Measurements from ENCODE around the gene ZCCHC14. TPM values are rescaled to one million over a fixed set of nuclear protein-coding genes. Genes with fewer than 3 reads are reported as not detected.

Gene ZCCHC14
- total and polyA plus RNA-seq, 2 of the 13 experiments (the other 11 are each of a cell fraction or from before 2014, with no cell fraction given) = 12.4 to 12.5 TPM

- TF ChIP-seq, protein P1, sequence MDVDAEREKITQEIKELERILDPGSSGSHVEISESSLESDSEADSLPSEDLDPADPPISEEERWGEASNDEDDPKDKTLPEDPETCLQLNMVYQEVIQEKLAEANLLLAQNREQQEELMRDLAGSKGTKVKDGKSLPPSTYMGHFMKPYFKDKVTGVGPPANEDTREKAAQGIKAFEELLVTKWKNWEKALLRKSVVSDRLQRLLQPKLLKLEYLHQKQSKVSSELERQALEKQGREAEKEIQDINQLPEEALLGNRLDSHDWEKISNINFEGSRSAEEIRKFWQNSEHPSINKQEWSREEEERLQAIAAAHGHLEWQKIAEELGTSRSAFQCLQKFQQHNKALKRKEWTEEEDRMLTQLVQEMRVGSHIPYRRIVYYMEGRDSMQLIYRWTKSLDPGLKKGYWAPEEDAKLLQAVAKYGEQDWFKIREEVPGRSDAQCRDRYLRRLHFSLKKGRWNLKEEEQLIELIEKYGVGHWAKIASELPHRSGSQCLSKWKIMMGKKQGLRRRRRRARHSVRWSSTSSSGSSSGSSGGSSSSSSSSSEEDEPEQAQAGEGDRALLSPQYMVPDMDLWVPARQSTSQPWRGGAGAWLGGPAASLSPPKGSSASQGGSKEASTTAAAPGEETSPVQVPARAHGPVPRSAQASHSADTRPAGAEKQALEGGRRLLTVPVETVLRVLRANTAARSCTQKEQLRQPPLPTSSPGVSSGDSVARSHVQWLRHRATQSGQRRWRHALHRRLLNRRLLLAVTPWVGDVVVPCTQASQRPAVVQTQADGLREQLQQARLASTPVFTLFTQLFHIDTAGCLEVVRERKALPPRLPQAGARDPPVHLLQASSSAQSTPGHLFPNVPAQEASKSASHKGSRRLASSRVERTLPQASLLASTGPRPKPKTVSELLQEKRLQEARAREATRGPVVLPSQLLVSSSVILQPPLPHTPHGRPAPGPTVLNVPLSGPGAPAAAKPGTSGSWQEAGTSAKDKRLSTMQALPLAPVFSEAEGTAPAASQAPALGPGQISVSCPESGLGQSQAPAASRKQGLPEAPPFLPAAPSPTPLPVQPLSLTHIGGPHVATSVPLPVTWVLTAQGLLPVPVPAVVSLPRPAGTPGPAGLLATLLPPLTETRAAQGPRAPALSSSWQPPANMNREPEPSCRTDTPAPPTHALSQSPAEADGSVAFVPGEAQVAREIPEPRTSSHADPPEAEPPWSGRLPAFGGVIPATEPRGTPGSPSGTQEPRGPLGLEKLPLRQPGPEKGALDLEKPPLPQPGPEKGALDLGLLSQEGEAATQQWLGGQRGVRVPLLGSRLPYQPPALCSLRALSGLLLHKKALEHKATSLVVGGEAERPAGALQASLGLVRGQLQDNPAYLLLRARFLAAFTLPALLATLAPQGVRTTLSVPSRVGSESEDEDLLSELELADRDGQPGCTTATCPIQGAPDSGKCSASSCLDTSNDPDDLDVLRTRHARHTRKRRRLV (CRISPR knock-in tag; IDR thresholded peaks at IDR 0.05) = no peak
- TF ChIP-seq CBX2 (IDR thresholded peaks at IDR 0.05; ENCODE audit: low read depth, low read length) = no peak
- no peak for TF ChIP-seq CBX2 (CRISPR knock-in tag; IDR thresholded peaks at IDR 0.05; ENCODE audit: low read depth)
- TF ChIP-seq SIX1 (CRISPR knock-in tag; IDR thresholded peaks at IDR 0.05; ENCODE audit: borderline replicate concordance) = peak; percentile 43; the same call in 1 of the 2 replicates
- no peak for TF ChIP-seq FOXP1 (IDR thresholded peaks at IDR 0.05)
- TF ChIP-seq FOXP1 (CRISPR knock-in tag; IDR thresholded peaks at IDR 0.05) = peak; percentile 56
- TF ChIP-seq, protein P2, sequence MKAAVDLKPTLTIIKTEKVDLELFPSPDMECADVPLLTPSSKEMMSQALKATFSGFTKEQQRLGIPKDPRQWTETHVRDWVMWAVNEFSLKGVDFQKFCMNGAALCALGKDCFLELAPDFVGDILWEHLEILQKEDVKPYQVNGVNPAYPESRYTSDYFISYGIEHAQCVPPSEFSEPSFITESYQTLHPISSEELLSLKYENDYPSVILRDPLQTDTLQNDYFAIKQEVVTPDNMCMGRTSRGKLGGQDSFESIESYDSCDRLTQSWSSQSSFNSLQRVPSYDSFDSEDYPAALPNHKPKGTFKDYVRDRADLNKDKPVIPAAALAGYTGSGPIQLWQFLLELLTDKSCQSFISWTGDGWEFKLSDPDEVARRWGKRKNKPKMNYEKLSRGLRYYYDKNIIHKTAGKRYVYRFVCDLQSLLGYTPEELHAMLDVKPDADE (CRISPR knock-in tag; IDR thresholded peaks at IDR 0.05) = no peak
- TF ChIP-seq EP300 (IDR thresholded peaks at IDR 0.05; ENCODE audit: low read depth in 2 of 2, low read length in 2 of 2) = peak in 1 of 2 experiments; percentile 70; a peak in 3 of 4 replicates
- peak; percentile 74 for TF ChIP-seq EP300 (CRISPR knock-in tag; IDR thresholded peaks at IDR 0.05; ENCODE audit: borderline replicate concordance)
- 0 out of 2 replicates have a peak, but pooled peaks have one; percentile 46 for TF ChIP-seq PAWR (CRISPR knock-in tag; IDR thresholded peaks at IDR 0.05; ENCODE audit: borderline replicate concordance)
- TF ChIP-seq ZNF839 (CRISPR knock-in tag; IDR thresholded peaks at IDR 0.05; ENCODE audit: borderline replicate concordance) = no peak
- TF ChIP-seq, protein P3, sequence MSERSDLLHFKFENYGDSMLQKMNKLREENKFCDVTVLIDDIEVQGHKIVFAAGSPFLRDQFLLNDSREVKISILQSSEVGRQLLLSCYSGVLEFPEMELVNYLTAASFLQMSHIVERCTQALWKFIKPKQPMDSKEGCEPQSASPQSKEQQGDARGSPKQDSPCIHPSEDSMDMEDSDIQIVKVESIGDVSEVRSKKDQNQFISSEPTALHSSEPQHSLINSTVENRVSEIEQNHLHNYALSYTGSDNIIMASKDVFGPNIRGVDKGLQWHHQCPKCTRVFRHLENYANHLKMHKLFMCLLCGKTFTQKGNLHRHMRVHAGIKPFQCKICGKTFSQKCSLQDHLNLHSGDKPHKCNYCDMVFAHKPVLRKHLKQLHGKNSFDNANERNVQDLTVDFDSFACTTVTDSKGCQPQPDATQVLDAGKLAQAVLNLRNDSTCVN (CRISPR knock-in tag; IDR thresholded peaks at IDR 0.05; ENCODE audit: borderline replicate concordance) = peak; percentile 90
- TF ChIP-seq, protein P4, sequence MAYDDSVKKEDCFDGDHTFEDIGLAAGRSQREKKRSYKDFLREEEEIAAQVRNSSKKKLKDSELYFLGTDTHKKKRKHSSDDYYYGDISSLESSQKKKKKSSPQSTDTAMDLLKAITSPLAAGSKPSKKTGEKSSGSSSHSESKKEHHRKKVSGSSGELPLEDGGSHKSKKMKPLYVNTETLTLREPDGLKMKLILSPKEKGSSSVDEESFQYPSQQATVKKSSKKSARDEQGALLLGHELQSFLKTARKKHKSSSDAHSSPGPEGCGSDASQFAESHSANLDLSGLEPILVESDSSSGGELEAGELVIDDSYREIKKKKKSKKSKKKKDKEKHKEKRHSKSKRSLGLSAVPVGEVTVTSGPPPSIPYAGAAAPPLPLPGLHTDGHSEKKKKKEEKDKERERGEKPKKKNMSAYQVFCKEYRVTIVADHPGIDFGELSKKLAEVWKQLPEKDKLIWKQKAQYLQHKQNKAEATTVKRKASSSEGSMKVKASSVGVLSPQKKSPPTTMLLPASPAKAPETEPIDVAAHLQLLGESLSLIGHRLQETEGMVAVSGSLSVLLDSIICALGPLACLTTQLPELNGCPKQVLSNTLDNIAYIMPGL (CRISPR knock-in tag; IDR thresholded peaks at IDR 0.05; ENCODE audit: borderline replicate concordance in 1 of 2, low read depth in 1 of 2) = peak in 1 of 2 experiments; percentile 85; a peak in 3 of 4 replicates
- no peak for TF ChIP-seq ZNF780A (CRISPR knock-in tag; IDR thresholded peaks at IDR 0.05)
- TF ChIP-seq ZNF616 (CRISPR knock-in tag; IDR thresholded peaks at IDR 0.05; ENCODE audit: low read depth) = peak; percentile 46; the same call in 1 of the 2 replicates
- no peak for TF ChIP-seq ZNF550 (CRISPR knock-in tag; IDR thresholded peaks at IDR 0.05; ENCODE audit: borderline replicate concordance)
- TF ChIP-seq ZNF614 (CRISPR knock-in tag; IDR thresholded peaks at IDR 0.05; ENCODE audit: borderline replicate concordance) = peak; percentile 74; the same call in 1 of the 2 replicates
- no peak for TF ChIP-seq NFRKB (IDR thresholded peaks at IDR 0.05)
- peak; percentile 58; the same call in 1 of the 2 replicates for TF ChIP-seq EEA1 (CRISPR knock-in tag; IDR thresholded peaks at IDR 0.05; ENCODE audit: borderline replicate concordance)
- peak; percentile 98 for TF ChIP-seq ZNF354B (CRISPR knock-in tag; IDR thresholded peaks at IDR 0.05)
Measured at GRCh38 chr16:87391950-87392820, 100.6 kb downstream of the ZCCHC14 start, which contains the start of gene MAP1LC3B (continued).

Data from HepG2 (cell line).